ENCODE measurements around the gene ATXN7.

DNA sequence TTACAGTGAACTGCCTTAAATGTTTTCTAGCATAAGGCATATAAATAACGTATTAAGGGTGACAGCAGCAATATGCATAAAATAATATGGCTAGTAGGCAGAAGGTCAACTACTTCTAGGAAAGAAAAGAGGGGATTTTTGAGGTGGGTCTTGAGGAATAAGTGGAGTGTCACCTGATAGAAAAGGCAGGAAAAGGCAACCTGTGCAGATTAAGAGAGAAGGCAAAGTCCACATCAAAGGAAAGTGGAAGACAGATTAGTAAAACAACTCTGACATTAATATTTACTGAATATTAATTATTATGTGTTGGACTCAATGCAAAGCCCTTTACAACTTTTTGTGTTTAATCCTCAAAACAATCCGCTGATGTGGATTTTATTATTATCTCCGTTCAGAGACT is 2.9 kb upstream of the ATXN7 start:
- TF ChIP-seq, protein P1, sequence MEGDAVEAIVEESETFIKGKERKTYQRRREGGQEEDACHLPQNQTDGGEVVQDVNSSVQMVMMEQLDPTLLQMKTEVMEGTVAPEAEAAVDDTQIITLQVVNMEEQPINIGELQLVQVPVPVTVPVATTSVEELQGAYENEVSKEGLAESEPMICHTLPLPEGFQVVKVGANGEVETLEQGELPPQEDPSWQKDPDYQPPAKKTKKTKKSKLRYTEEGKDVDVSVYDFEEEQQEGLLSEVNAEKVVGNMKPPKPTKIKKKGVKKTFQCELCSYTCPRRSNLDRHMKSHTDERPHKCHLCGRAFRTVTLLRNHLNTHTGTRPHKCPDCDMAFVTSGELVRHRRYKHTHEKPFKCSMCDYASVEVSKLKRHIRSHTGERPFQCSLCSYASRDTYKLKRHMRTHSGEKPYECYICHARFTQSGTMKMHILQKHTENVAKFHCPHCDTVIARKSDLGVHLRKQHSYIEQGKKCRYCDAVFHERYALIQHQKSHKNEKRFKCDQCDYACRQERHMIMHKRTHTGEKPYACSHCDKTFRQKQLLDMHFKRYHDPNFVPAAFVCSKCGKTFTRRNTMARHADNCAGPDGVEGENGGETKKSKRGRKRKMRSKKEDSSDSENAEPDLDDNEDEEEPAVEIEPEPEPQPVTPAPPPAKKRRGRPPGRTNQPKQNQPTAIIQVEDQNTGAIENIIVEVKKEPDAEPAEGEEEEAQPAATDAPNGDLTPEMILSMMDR (conservative IDR thresholded peaks at IDR 0.05; ENCODE audit: low read depth, low read length): no peak
- TF ChIP-seq EZH2 (IDR thresholded peaks at IDR 0.05; ENCODE audit: borderline replicate concordance, low read depth, low read length, poor library complexity, severe bottlenecking): no peak
